ENCODE data around the gene SMARCB1.

SMARCB1 gene

GRCh38 chr22:23763579-23763945, 23.2 kb upstream of the SMARCB1 start:
- DNase-seq = peak; percentile 46

GRCh38 chr22:23763954-23764353, 22.8 kb upstream of the SMARCB1 start:
- DNase-seq = no peak

GRCh38 chr22:23764899-23765881, 21.6 kb upstream of the SMARCB1 start:
- DNase-seq = no peak

GRCh38 chr22:23767303-23767672, 19.5 kb upstream of the SMARCB1 start:
- DNase-seq = no peak

GRCh38 chr22:23767673-23768548, 18.9 kb upstream of the SMARCB1 start, which contains the start of gene CHCHD10:
CHCHD10 (minus strand) TSS chr22:23767972; CDS start chr22:23767874, 98 bp downstream.
- peak; percentile 74 for DNase-seq

GRCh38 chr22:23769321-23769965, 17.3 kb upstream of the SMARCB1 start:
- no peak for DNase-seq

- DNase-seq = no peak
Observed at GRCh38 chr22:23772315-23772648, 14.5 kb upstream of the SMARCB1 start.

- DNase-seq = peak; percentile 59
Observed at GRCh38 chr22:23772649-23773473, 13.9 kb upstream of the SMARCB1 start, which contains the start of gene MMP11. MMP11 (plus strand) TSS chr22:23772849; CDS start chr22:23772871, 22 bp downstream.

GRCh38 chr22:23773483-23774113, 13.2 kb upstream of the SMARCB1 start:
- no peak for DNase-seq

GRCh38 chr22:23774114-23774921, 12.4 kb upstream of the SMARCB1 start:
- DNase-seq = no peak

GRCh38 chr22:23774922-23775436, 11.8 kb upstream of the SMARCB1 start:
- DNase-seq = no peak

GRCh38 chr22:23775779-23776375, 10.9 kb upstream of the SMARCB1 start:
- no peak for DNase-seq

- DNase-seq = no peak
Observed at GRCh38 chr22:23777776-23778576, 8.8 kb upstream of the SMARCB1 start.

- no peak for DNase-seq
Observed at GRCh38 chr22:23778577-23778900, 8.2 kb upstream of the SMARCB1 start.

GRCh38 chr22:23779083-23779482, 7.7 kb upstream of the SMARCB1 start:
- DNase-seq = no peak

GRCh38 chr22:23779731-23780130, 7.0 kb upstream of the SMARCB1 start:
- DNase-seq = no peak

GRCh38 chr22:23780146-23780748, 6.5 kb upstream of the SMARCB1 start:
- no peak for DNase-seq

- no peak for DNase-seq
Observed at GRCh38 chr22:23781065-23781464, 5.7 kb upstream of the SMARCB1 start.
